T-helper 2 cell treated with Interferon-gamma antibody and Interleukin-4, amounts not matched to agents 5 μg/mL and 100 μg/mL, for 36 hours (primary cell): ENCODE data around the gene MAGI3.
"Not testable (repeated sequence)": the region's sequence is repeated elsewhere in the genome, so short reads cannot be mapped to it uniquely, and the experiment has no call there.

Experiments
- DNase-seq: peaks from one replicate; pipeline ENCODE4 v3.0.0; 2021; ENCODE audit warnings: low spot score
- H3K27ac Mint-ChIP-seq: one replicate; pipeline ENCODE4 v1.8.0; 2021; ENCODE audit warnings: mild to moderate bottlenecking, mixed read lengths
- H3K27me3 Mint-ChIP-seq: one replicate; pipeline ENCODE4 v1.8.0; 2021; ENCODE audit warnings: low read depth, mixed read lengths
- H3K36me3 Mint-ChIP-seq: one replicate; pipeline ENCODE4 v1.8.0; 2021; ENCODE audit warnings: low read depth, mixed read lengths
- H3K4me1 Mint-ChIP-seq: one replicate; pipeline ENCODE4 v1.8.0; 2021; ENCODE audit warnings: low read depth, mixed read lengths
- H3K4me3 Mint-ChIP-seq: one replicate; pipeline ENCODE4 v1.8.0; 2022; ENCODE audit warnings: mild to moderate bottlenecking, moderate library complexity, mixed read lengths
- H3K9me3 Mint-ChIP-seq: one replicate; pipeline ENCODE4 v1.8.0; 2021; ENCODE audit warnings: mixed read lengths

The MAGI3 gene

DNA sequence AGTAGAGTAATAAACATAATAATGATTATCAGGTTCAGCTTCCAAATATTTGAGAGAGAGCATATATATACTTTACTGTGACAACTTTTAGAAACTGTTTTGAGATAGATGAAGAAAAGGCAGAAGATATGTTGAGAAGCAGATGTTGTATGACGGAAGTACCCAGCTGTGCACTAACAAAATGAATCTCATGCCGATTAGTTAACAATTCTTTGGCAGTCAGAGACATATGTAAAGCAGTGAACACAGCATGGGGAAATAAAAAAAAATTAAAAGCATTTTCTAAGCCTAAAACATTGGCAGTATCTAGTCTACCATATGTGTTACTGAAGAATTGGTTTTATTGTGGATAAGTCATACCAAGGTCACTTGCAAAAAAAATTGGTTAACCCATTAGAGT is 51.8 kb downstream of the MAGI3 start:
- Mint-ChIP-seq H3K4me3 (no peak overlapping the region), H3K27ac (no peak overlapping the region), H3K27me3 (peaks cover 4% of the 10 kb centered on the region), H3K9me3 (peaks cover 13% of the 10 kb centered on the region), H3K36me3 (peaks cover 2% of the 10 kb centered on the region), H3K4me1 (no peaks in the 10 kb centered on the region)
- no peak for DNase-seq

DNA sequence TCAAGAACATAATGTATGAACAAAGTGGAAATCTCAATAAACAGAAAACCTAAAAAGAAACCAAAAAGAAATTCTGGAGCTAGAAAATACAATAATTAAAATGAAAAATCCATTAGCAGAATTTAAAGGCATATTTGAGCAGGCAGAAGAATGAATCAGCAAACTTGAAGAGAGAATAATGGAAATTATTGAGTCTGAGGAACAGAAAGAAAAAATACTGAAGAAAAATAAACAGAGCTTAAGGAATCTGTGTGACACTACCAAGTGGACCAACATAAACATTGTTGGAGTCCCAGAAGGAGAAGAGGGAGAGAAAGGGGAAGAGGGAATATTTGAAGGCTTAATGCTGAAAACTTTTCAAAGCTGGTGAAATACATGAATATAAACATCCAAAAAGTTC is 54.5 kb downstream of the MAGI3 start:
- Mint-ChIP-seq H3K4me1 (no peaks in the 10 kb centered on the region), H3K4me3 (no peak overlapping the region), H3K27ac (no peak overlapping the region), H3K36me3 (peaks cover 2% of the 10 kb centered on the region), H3K9me3 (peaks cover 13% of the 10 kb centered on the region), H3K27me3 (no peaks in the 10 kb centered on the region)
- no peak for DNase-seq

DNA sequence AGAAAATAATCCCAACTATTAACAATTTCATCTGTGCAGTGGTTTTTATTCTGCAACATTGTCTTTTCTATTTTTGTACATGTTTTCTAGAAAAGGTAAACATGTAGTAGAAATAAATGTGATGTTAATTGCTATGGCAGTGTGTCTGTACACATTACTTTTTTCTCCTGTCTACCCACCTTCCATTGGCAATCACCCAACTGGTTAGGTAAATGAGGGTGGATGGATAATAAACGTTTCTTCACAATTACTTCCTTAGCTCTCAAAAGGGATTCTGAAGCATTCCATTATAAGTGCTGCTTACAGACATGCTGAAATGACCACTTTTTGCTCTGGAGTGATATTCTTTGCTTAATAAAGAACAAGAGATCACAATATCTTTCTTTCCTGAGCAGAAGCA is 61.4 kb downstream of the MAGI3 start:
- no peaks in the 10 kb centered on the region for H3K36me3 Mint-ChIP-seq
- H3K9me3 Mint-ChIP-seq = no peaks in the 10 kb centered on the region
- DNase-seq = no peak
- peaks cover 2% of the 10 kb centered on the region for H3K27me3 Mint-ChIP-seq
- no peaks in the 10 kb centered on the region for H3K4me1 Mint-ChIP-seq
- no peak overlapping the region for H3K27ac Mint-ChIP-seq
- H3K4me3 Mint-ChIP-seq = no peak overlapping the region

DNA sequence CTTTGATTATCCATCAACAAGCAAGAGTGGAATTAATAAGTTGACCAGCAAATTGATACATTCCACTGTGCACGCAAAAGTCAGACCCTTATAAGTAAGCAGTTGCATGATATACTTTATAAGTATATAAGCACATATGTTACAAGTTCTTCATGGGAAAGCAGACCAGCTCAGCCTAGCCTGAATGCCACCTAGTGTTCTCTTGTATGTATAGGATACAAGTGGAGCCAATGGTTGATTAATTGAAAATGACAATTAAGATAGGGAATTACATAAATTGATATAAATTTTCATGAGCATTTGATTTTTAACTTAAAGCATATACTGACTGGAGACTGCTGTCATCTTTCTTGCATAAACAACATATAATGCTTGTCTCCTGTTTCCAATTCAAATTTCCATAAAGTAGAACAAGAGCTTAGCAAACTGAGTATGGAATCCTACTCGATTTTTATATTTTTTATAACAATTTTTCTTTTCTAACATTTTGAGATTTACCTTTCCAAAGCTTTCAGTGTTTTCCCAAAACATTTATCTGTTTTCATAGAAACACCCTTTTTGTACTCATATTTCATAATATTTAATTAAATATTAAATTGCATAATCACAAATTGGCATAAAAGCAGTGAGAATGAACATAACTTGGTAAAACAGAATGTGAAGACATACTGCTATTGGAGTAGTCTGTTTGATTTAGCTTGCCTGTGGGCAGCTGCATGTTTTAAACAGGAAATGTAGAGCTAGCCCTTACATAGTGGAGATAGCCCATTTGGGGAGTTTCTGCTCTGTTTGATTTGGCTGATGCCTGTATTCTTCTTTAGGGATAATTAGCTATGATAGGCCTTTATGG is 62.8 kb downstream of the MAGI3 start:
- H3K9me3 Mint-ChIP-seq = no peaks in the 10 kb centered on the region
- DNase-seq = no peak
- no peaks in the 10 kb centered on the region for H3K4me1 Mint-ChIP-seq
- no peak overlapping the region for H3K27ac Mint-ChIP-seq
- no peaks in the 10 kb centered on the region for H3K36me3 Mint-ChIP-seq
- peaks cover 2% of the 10 kb centered on the region for H3K27me3 Mint-ChIP-seq
- H3K4me3 Mint-ChIP-seq = no peak overlapping the region

DNA sequence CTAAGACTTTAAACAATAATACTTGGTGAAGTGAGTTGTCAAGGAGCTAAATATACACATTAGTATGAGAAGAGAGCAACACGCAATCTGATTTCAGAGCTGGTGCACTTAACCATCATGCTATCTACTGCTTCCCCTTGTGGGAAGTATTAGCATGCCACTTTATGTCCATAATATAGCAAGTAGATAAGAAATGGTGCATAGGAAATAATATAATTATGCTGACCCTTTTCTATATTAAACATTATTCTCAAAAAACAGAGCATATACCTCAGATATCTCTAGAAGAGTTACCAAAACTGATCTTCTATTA is 63.4 kb downstream of the MAGI3 start:
- Mint-ChIP-seq H3K27ac (no peak overlapping the region), H3K27me3 (peaks cover 2% of the 10 kb centered on the region), H3K9me3 (no peaks in the 10 kb centered on the region), H3K36me3 (no peaks in the 10 kb centered on the region), H3K4me1 (no peaks in the 10 kb centered on the region), H3K4me3 (no peak overlapping the region)
- no peak for DNase-seq

DNA sequence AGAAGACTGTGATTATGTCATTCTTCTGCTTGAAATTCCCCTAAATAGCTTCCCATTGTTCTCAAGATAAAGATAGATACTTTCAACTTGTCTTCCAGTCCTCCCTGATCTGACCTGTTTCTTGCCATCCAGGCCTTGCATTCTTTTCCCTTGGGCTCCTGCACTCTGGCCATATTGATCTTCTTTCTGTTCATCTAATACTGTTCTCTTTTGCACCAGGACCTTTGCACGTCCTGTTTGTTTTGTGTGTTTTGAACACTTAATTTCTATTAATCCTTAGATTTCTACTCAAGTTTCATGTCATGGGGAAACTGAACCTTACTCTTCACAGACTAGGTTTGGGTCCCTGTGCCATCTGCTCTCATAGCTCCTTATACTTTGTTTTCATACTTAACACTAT is 65.1 kb downstream of the MAGI3 start:
- H3K36me3 Mint-ChIP-seq = no peaks in the 10 kb centered on the region
- peaks cover 2% of the 10 kb centered on the region for H3K27me3 Mint-ChIP-seq
- H3K4me1 Mint-ChIP-seq = no peaks in the 10 kb centered on the region
- H3K27ac Mint-ChIP-seq = no peak overlapping the region
- no peak overlapping the region for H3K4me3 Mint-ChIP-seq
- DNase-seq = no peak
- H3K9me3 Mint-ChIP-seq = no peaks in the 10 kb centered on the region

DNA sequence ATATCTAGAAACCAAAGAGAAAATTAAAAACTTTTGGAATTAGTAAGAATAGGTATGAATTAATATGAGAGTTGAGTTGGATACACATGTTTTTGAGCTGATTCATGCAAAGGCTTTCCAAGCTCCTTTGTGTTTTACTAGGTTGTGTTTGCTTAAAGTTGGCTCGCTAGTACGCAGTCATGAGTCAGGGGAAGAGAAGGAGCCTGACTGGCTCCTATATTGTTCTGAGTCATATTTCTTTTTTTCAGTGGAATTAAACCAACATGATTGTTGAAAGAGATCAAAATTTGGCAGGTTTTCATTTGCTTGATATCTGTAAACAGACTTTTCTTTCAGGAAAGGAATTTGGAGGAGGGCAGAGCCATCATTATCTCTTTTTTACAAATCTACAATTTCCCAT is 66.7 kb downstream of the MAGI3 start:
- H3K27ac Mint-ChIP-seq = no peak overlapping the region
- DNase-seq = no peak
- H3K4me1 Mint-ChIP-seq = no peaks in the 10 kb centered on the region
- H3K9me3 Mint-ChIP-seq = no peaks in the 10 kb centered on the region
- no peak overlapping the region for H3K4me3 Mint-ChIP-seq
- no peaks in the 10 kb centered on the region for H3K27me3 Mint-ChIP-seq
- no peaks in the 10 kb centered on the region for H3K36me3 Mint-ChIP-seq

DNA sequence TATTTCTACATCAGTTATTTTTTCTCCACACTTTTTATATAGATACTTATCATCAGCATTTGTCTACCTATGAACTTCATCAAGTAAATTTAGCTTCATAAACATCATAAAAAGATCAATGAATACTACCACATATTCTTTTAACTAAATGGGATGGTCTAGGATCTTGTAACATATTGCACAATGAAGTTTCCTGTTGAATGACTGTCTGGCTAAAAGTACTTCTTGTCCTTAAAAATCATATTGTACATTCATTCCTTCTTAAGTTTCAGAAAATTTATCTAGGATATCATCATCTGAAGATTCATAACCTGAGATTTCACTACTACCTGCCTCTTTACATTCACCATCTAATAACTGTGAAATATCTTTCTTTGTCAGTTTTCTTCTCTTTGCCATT is 69.0 kb downstream of the MAGI3 start:
- Mint-ChIP-seq H3K9me3 (no peaks in the 10 kb centered on the region), H3K27me3 (no peaks in the 10 kb centered on the region), H3K4me3 (no peak overlapping the region), H3K27ac (no peak overlapping the region), H3K4me1 (no peaks in the 10 kb centered on the region), H3K36me3 (no peaks in the 10 kb centered on the region)
- DNase-seq = no peak

DNA sequence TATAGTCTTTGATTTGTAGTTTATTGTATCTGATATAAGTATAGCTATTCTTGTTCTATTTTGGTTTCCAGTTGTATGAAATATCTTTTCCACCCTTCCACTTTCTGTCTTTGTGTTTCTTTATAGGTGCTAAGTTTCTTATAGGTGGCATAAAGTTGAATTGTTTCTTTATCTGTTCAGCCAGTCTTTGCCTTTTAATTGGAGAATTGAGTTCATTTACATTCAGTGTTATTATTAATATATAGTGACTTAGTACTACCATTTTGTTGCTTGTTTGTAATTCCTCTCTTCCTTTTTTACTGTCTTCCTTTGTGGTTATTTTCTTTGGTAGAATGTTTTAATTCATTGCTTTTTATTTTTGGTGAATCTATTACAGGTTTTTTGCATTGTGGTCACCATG is 77.7 kb downstream of the MAGI3 start:
- no peaks in the 10 kb centered on the region for H3K4me1 Mint-ChIP-seq
- no peak overlapping the region for H3K4me3 Mint-ChIP-seq
- H3K36me3 Mint-ChIP-seq = no peaks in the 10 kb centered on the region
- DNase-seq = no peak
- peaks cover 17% of the 10 kb centered on the region for H3K9me3 Mint-ChIP-seq
- H3K27ac Mint-ChIP-seq = no peak overlapping the region
- H3K27me3 Mint-ChIP-seq = peaks cover 2% of the 10 kb centered on the region

DNA sequence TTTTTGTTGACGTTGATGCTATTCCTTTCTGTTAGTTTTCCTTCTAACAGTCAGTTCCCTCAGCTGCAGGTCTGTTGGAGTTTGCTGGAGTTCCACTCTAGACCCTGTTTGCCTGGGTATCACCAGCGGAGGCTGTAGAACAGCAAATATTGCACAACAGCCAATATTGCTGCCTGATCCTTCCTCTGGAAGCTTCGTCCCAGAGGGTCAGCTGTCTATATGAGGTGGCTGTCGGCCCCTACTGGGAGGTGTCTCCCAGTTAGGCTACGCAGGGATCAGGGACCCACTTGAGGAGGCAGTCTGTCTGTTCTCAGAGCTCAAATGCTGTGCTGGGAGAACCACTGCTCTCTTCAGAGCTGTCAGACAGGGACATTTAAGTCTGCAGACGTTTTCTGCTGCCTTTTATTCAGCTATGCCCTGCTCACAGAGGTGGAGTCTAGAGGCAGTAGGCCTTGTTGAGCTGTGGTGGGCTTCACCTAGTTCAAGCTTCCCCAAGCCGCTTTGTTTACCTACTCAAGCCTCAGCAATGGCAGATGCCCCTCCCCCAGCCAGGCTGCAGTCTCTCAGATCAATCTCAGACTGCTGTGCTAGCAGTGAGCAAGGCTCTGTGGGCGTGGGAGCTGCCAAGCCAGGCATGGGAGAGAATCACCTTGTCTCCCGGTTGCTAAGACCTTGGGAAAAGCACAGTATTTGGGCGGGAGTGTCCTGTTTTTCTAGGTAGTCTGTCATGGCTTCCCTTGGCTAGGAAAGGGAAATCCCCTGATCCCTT is 88.3 kb downstream of the MAGI3 start:
- H3K4me3 Mint-ChIP-seq, H3K27ac Mint-ChIP-seq, H3K36me3 Mint-ChIP-seq, DNase-seq, H3K27me3 Mint-ChIP-seq, H3K4me1 Mint-ChIP-seq: not testable (repeated sequence)
- peaks cover 53% of the 10 kb centered on the region for H3K9me3 Mint-ChIP-seq

DNA sequence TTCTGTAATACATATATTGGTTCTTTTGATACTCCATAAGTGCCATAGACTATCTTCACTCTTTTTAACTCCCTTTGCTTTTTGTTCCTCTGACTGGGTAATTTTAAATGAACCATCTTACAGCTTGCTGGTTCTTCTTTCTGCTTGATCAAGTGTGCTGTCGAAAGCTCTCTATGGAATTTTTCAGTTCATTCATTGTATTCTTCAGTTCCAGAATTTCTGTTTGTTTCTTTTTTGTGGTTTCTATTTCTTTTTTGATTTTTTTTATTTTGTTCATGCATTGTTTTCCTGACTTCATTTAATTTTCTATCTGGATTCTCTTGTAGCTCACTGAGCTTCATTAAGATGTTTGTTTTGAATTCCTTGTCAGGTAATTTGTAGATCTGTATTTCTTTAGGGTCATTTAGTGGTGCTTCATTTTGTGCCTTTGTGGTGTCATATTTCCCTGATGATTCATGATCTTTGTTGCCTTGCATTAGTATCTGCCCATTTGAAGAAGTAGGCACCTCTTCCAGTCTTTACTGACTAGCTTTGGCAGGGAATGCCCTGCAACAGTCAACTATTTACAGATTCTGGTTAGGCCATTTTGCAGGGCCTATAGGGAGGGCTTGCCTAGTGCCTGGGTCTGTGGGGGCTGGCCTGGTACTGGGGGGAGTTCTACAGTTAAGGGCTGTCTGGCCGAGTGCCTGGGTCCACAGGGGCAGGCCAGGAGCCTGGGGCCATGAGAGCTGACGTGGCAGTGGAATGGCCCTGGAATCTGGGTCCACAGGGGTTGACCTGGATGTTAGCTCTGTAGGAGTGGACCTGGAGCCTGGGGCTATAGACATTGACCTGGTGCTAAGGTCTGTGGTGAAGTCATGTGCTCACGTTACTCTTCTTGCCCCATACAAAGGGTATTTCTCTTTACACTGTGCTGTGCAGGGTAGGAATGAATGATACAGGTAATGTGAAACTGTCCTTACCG is 89.7 kb downstream of the MAGI3 start:
- Mint-ChIP-seq H3K9me3 (peaks cover 44% of the 10 kb centered on the region), H3K27ac (no peak overlapping the region), H3K36me3 (peaks cover 6% of the 10 kb centered on the region), H3K4me1 (no peaks in the 10 kb centered on the region), H3K27me3 (no peaks in the 10 kb centered on the region), H3K4me3 (no peak overlapping the region)
- DNase-seq = no peak

DNA sequence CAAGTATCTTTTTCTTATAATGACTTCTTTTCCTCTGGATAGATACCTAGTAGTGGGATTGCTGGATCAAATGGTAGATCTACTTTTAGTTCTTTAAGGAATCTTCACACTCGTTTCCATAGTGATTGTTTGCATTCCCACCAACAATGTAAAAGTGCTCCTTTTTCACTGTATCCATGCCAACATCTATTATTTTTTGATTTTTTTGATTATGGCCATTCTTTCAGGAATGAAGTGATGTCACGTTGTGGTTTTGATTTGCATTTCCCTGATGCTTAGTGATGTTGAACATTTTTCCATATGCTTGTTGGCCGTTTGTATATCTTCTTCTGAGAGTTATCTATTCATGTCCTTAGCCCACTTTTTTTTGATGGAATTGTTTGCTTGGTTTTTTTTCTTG is 94.8 kb downstream of the MAGI3 start:
- H3K27ac Mint-ChIP-seq, DNase-seq, H3K4me1 Mint-ChIP-seq, H3K4me3 Mint-ChIP-seq, H3K27me3 Mint-ChIP-seq, H3K36me3 Mint-ChIP-seq: not testable (repeated sequence)
- H3K9me3 Mint-ChIP-seq = peaks cover 38% of the 10 kb centered on the region

DNA sequence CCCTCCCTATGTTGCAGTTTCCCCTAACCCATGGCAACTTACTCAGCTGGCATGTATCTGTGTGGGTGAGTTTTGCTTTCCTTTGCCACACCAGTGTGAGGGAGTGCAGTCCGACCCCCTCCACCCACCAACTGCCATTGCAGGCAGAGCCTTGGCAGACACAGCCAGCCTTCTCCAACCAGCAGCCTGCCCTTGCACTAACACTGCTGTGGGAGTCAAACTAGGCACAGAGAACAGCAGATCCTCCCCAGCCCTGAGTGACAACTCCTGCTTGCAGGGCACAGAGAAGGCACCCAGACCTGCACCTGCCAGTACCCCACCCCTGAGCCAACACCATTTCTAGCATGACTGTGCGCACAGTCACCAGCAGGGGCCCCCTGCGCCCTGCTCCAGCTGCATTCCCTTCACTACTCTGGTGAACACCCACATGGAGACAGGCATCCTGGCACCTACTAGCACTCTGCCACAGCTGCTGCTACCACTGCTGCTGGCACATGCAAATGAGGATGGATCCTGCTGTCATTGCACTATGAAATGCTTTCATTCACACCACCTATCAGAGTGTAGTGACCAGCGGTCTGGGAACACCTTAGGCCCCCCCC is 98.4 kb downstream of the MAGI3 start:
- H3K9me3 Mint-ChIP-seq = peaks cover 52% of the 10 kb centered on the region
- no peak overlapping the region for H3K27ac Mint-ChIP-seq
- no peak for DNase-seq

More for the DNA sequence above, 98.4 kb downstream of the MAGI3 start:
- H3K4me3 Mint-ChIP-seq = no peak overlapping the region
- H3K27me3 Mint-ChIP-seq = no peaks in the 10 kb centered on the region
- H3K36me3 Mint-ChIP-seq = no peaks in the 10 kb centered on the region
- no peaks in the 10 kb centered on the region for H3K4me1 Mint-ChIP-seq
